Naive thymus-derived CD4-positive, alpha-beta T cell (primary cell): ENCODE data around the gene FOXP2. TPM values are rescaled to one million over a fixed set of nuclear protein-coding genes. Genes with fewer than 3 reads are reported as not detected.

ENCODE experiments used
- ATAC-seq: fragments of 150-1000 bp; cut with Tn5 transposase; 2 replicates; pipeline ENCODE4 v1.10.0; 2021; ENCODE audit warnings: mild to moderate bottlenecking, moderate library complexity
- CTCF ChIA-PET: fragments of 350-600 bp; sonication (Branson Sonifier 250); formaldehyde crosslinking; loops from one replicate; lab custom pipeline; 2021; ENCODE audit warnings: antibody characterized with exemption; lab: Charles Lee
- POLR2A ChIA-PET: fragments of 350-600 bp; sonication (Branson Sonifier 250); formaldehyde crosslinking; loops from one replicate; lab custom pipeline; 2021; ENCODE audit warnings: antibody characterized with exemption, inconsistent platforms; lab: Charles Lee
- DNase-seq, 9 donors: peaks; one replicate each; pipeline versions ENCODE4 v3.0.0 to v3.0.0-alpha.2; 2020 to 2022; ENCODE audit warnings: mixed read lengths in 1 of 9
- H3K27ac ChIP-seq: one replicate; pipeline ENCODE4 v1.7.0; 2013; ENCODE audit warnings: mild to moderate bottlenecking, low read depth, low read length, moderate library complexity
- H3K27me3 ChIP-seq, 2 donors: one replicate each; pipeline ENCODE4 v1.7.0; 2013; ENCODE audit warnings: low read length in 2 of 2, mild to moderate bottlenecking in 2 of 2, moderate library complexity in 2 of 2; ENCODE audit not compliant: control insufficient read depth in 2 of 2, insufficient read depth in 2 of 2
- H3K36me3 ChIP-seq, 3 experiments: 1 replicate in 2 of 3; 2 replicates in 1 of 3; pipeline ENCODE4 v1.7.0; 2013; ENCODE audit warnings: low read length in 3 of 3, mild to moderate bottlenecking in 3 of 3, moderate library complexity in 1 of 3; ENCODE audit not compliant: insufficient read depth in 3 of 3, control insufficient read depth in 2 of 3
- H3K4me1 ChIP-seq, 2 donors: one replicate each; pipeline ENCODE4 v1.7.0; 2013; ENCODE audit warnings: low read length in 2 of 2, mild to moderate bottlenecking in 2 of 2, moderate library complexity in 1 of 2; ENCODE audit not compliant: control insufficient read depth in 2 of 2, insufficient read depth in 2 of 2
- H3K4me3 ChIP-seq: 2 replicates; pipeline ENCODE4 v1.7.0; 2013; ENCODE audit warnings: mild to moderate bottlenecking, low read length
- H3K9me3 ChIP-seq, 3 experiments: 1 replicate in 2 of 3; 2 replicates in 1 of 3; pipeline ENCODE4 v1.7.0; 2013; ENCODE audit warnings: low read length in 3 of 3; ENCODE audit not compliant: control insufficient read depth in 2 of 3
- H3K27ac Mint-ChIP-seq, 9 donors: one replicate each; pipeline ENCODE4 v1.8.0; 2020 to 2022; ENCODE audit warnings: mixed read lengths in 9 of 9, mild to moderate bottlenecking in 8 of 9, moderate library complexity in 5 of 9, inconsistent platforms in 2 of 9
- H3K27me3 Mint-ChIP-seq, 5 donors: one replicate each; pipeline ENCODE4 v1.8.0; 2021 to 2022; ENCODE audit warnings: mixed read lengths in 5 of 5, mild to moderate bottlenecking in 1 of 5
- H3K36me3 Mint-ChIP-seq, 5 donors: one replicate each; pipeline ENCODE4 v1.8.0; 2020 to 2022; ENCODE audit warnings: mixed read lengths in 5 of 5, mild to moderate bottlenecking in 3 of 5, inconsistent platforms in 1 of 5
- H3K4me1 Mint-ChIP-seq, 7 donors: one replicate each; pipeline ENCODE4 v1.8.0; 2020 to 2022; ENCODE audit warnings: mixed read lengths in 7 of 7, mild to moderate bottlenecking in 3 of 7, inconsistent platforms in 1 of 7
- H3K4me3 Mint-ChIP-seq, 10 donors: one replicate each; pipeline ENCODE4 v1.8.0; 2020 to 2022; ENCODE audit warnings: mild to moderate bottlenecking in 10 of 10, mixed read lengths in 10 of 10, moderate library complexity in 6 of 10, inconsistent platforms in 2 of 10
- H3K9me3 Mint-ChIP-seq, 11 donors: one replicate each; pipeline ENCODE4 v1.8.0; 2020 to 2022; ENCODE audit warnings: mixed read lengths in 11 of 11, mild to moderate bottlenecking in 4 of 11, inconsistent platforms in 1 of 11, moderate library complexity in 1 of 11
- intact Hi-C, 2 donors: fragments of 100-400 bp; cut with micrococcal nuclease; formaldehyde crosslinking; loops; one replicate each; pipeline ENCODE4 v1.15.1; 2023
- microRNA-seq: library from miRNA; unstranded; fragments of <30 nt; microRNA quantifications from one replicate; pipeline ENCODE4 v1.2.0, GENCODE V29; 2022; ENCODE audit warnings: borderline microRNAs expressed
- polyA plus RNA-seq, 2 donors: library from polyadenylated mRNA; unstranded; fragments of 300-500 nt; fragmentation: Illumina TruSeq; gene quantifications; one replicate each; pipeline ENCODE4 v1.2.3, GENCODE V29; 2021
- total RNA-seq, 6 experiments: library from RNA in 5 of 6; stranded (reverse) in 5 of 6; gene quantifications; 1 replicate in 5 of 6; 2 replicates in 1 of 6; pipeline ENCODE4 v1.2.3 and lab custom pipeline; 2021 to 2026

FOXP2 gene
- total and polyA plus RNA-seq, 7 experiments from 2014 or later, result not detected

- Mint-ChIP-seq H3K4me3 (no peak overlapping the region), H3K9me3 (no peaks in the 10 kb centered on the region), H3K36me3 (no peaks in the 10 kb centered on the region), H3K4me1 (no peaks in the 10 kb centered on the region), H3K27me3 (peaks cover 0 to 8% (median 0%) of the 10 kb centered on the region in 5 donors), H3K27ac (no peak overlapping the region)
- no peaks in the 10 kb centered on the region for H3K4me1 ChIP-seq
- POLR2A ChIA-PET, result no interaction called here
- intact Hi-C loops, result no loop called here
- no peak for ATAC-seq
- CTCF ChIA-PET, result no interaction called here
- DNase-seq, result no peak
- no peaks in the 10 kb centered on the region for H3K27me3 ChIP-seq
- no peak overlapping the region for H3K4me3 ChIP-seq
- H3K27ac ChIP-seq, result no peak overlapping the region
- no peaks in the 10 kb centered on the region for H3K36me3 ChIP-seq
- H3K9me3 ChIP-seq, result no peaks in the 10 kb centered on the region
Measured at GRCh38 chr7:114741911-114742310, 327.3 kb downstream of the FOXP2 start.

Small RNAs within 50 kb of the gene (microRNA-seq; reads per million reads assigned to microRNA genes)
- gene MIR3666, result not detected
